ENCODE data around the gene TGFB3. TPM values are rescaled to one million over a fixed set of nuclear protein-coding genes. Genes with fewer than 3 reads are reported as not detected.

Gene TGFB3
- total and polyA plus RNA-seq, 9 of the 15 experiments (the other 6 are each of a cell fraction or from before 2014, with no cell fraction given) = 0.39 to 2.0 (median 1.0) TPM

- TF ChIP-seq GMEB1 (CRISPR knock-in tag; IDR thresholded peaks at IDR 0.05) (no peak), PKNOX1 (IDR thresholded peaks at IDR 0.05) (no peak), TSHZ1 (CRISPR knock-in tag; IDR thresholded peaks at IDR 0.05) (no peak), AFF1 (IDR thresholded peaks at IDR 0.05; ENCODE audit: low read depth in 1 of 2, partially characterized antibody in 2 of 2) (no peak), ARHGAP35 (IDR thresholded peaks at IDR 0.05; ENCODE audit: partially characterized antibody) (no peak)
These were observed 21.6 kb downstream of the TGFB3 start (continued) for GRCh38 chr14:75960231-75960630.

Measured in K562 (cell line).